Endodermal cell (in vitro differentiated cells): ENCODE results near the gene THADA. TPM values are rescaled to one million over a fixed set of nuclear protein-coding genes. Genes with fewer than 3 reads are reported as not detected.

Experiments
- DNase-seq: peaks from one replicate; pipeline ENCODE4 v3.0.0-alpha.2; 2017
- H3K27ac ChIP-seq: 2 replicates; pipeline ENCODE4 v1.5.1; 2013; ENCODE audit warnings: mild to moderate bottlenecking, low read depth, low read length, moderate library complexity
- H3K27me3 ChIP-seq: 2 replicates; pipeline ENCODE4 v1.6.1; 2013; ENCODE audit warnings: mild to moderate bottlenecking, low read length, moderate library complexity; ENCODE audit not compliant: insufficient read depth, control insufficient read depth, poor library complexity, severe bottlenecking
- H3K36me3 ChIP-seq: 2 replicates; pipeline ENCODE4 v1.7.0; 2013; ENCODE audit warnings: mild to moderate bottlenecking, low read length, moderate library complexity; ENCODE audit not compliant: control insufficient read depth, insufficient read depth
- H3K4me1 ChIP-seq: one replicate; pipeline ENCODE4 v1.7.0; 2013; ENCODE audit warnings: low read length; ENCODE audit not compliant: control insufficient read depth, insufficient read depth
- H3K4me3 ChIP-seq: 2 replicates; pipeline ENCODE4 v1.5.1; 2013; ENCODE audit warnings: mild to moderate bottlenecking, low read length, moderate library complexity
- H3K9ac ChIP-seq: 2 replicates; pipeline ENCODE4 v1.6.1; 2013; ENCODE audit warnings: mild to moderate bottlenecking, low read length, moderate library complexity; ENCODE audit not compliant: poor library complexity, severe bottlenecking; ENCODE audit errors: extremely low read depth
- H3K9me3 ChIP-seq: 2 replicates; pipeline ENCODE4 v1.6.1; 2013; ENCODE audit warnings: mild to moderate bottlenecking, low read length, moderate library complexity; ENCODE audit not compliant: control insufficient read depth
- H3K27ac Mint-ChIP-seq: 2 replicates; pipeline ENCODE4 v1.8.0; 2020; ENCODE audit warnings: mixed read lengths
- H3K27me3 Mint-ChIP-seq: 2 replicates; pipeline ENCODE4 v1.8.0; 2021; ENCODE audit warnings: mild to moderate bottlenecking, mixed read lengths; ENCODE audit not compliant: insufficient read depth
- H3K36me3 Mint-ChIP-seq: 2 replicates; pipeline ENCODE4 v1.8.0; 2020; ENCODE audit warnings: low read depth, mixed read lengths
- H3K4me1 Mint-ChIP-seq: 2 replicates; pipeline ENCODE4 v1.8.0; 2020; ENCODE audit warnings: mixed read lengths
- H3K4me3 Mint-ChIP-seq: 2 replicates; pipeline ENCODE4 v1.8.0; 2020; ENCODE audit warnings: mild to moderate bottlenecking, moderate library complexity, mixed read lengths
- H3K9me3 Mint-ChIP-seq: 2 replicates; pipeline ENCODE4 v1.8.0; 2020; ENCODE audit warnings: mild to moderate bottlenecking, mixed read lengths
- CTCF ChIP-seq: fragments of 200-600 bp; sonication (generic); conservative IDR thresholded peaks from 2 replicates; pipeline ENCODE4 v1.5.0; 2021; ENCODE audit warnings: antibody characterized with exemption, mild to moderate bottlenecking
- WGBS, 2 experiments: methylation state at CpG; one replicate each; pipeline versions ENCODE4 v1.1.5 to v1.1.7; 2013; ENCODE audit warnings: missing lambda C conversion rate in 2 of 2, mixed read lengths in 1 of 2; ENCODE audit not compliant: insufficient coverage in 1 of 2, insufficient read length in 1 of 2; 5-methylcytosine and 5-hydroxymethylcytosine counted together
- total RNA-seq, 2 donors: library from RNA; stranded (reverse); fragmentation: NEBNext Ultra II Directional in 1 of 2; extraction: Animal tissue kit (Norgen Biotek cat#: 25700) in 1 of 2; gene quantifications; 2 replicates in 1 of 2; 3 replicates in 1 of 2; pipeline ENCODE4 v1.2.1, GENCODE V29; 2021

THADA gene
- total RNA-seq, 2 donors from 2014 or later, result 32.8 to 35.0 TPM

GRCh38 chr2:43343573-43344304, 252.1 kb downstream of the THADA start:
- H3K4me3 ChIP-seq, result no peak overlapping the region
- WGBS, 2 experiments, result 84 to 92% methylated on average over 3 to 5 of the region's 5 CpGs
- Mint-ChIP-seq H3K4me3 (no peak overlapping the region), H3K27ac (no peak overlapping the region), H3K4me1 (peaks cover 61% of the 10 kb centered on the region), H3K36me3 (peaks cover 4% of the 10 kb centered on the region), H3K27me3 (no peaks in the 10 kb centered on the region), H3K9me3 (no peaks in the 10 kb centered on the region)
- H3K27me3 ChIP-seq, result no peaks in the 10 kb centered on the region
- H3K27ac ChIP-seq, result peak overlapping the region; percentile 72
- TF ChIP-seq CTCF, result no peak
- no peaks in the 10 kb centered on the region for H3K9me3 ChIP-seq
- DNase-seq, result no peak
- no peak overlapping the region for H3K9ac ChIP-seq
- no peaks in the 10 kb centered on the region for H3K36me3 ChIP-seq
- H3K4me1 ChIP-seq, result peaks cover 20% of the 10 kb centered on the region

GRCh38 chr2:43341959-43342757, 253.7 kb downstream of the THADA start:
- no peaks in the 10 kb centered on the region for H3K27me3 Mint-ChIP-seq
- no peaks in the 10 kb centered on the region for H3K36me3 ChIP-seq
- no peak overlapping the region for H3K4me3 Mint-ChIP-seq
- H3K27ac Mint-ChIP-seq, result no peak overlapping the region
- WGBS, 2 experiments, result 93 to 96% methylated on average over 4 to 13 of the region's 13 CpGs
- H3K9me3 Mint-ChIP-seq, result no peaks in the 10 kb centered on the region
- peaks cover 55% of the 10 kb centered on the region for H3K4me1 Mint-ChIP-seq
- no peak overlapping the region for H3K27ac ChIP-seq
- TF ChIP-seq CTCF, result peak; percentile 11
- H3K9ac ChIP-seq, result no peak overlapping the region
- no peak overlapping the region for H3K4me3 ChIP-seq
- DNase-seq, result no peak
- H3K36me3 Mint-ChIP-seq, result peaks cover 7% of the 10 kb centered on the region
- H3K4me1 ChIP-seq, result peaks cover 20% of the 10 kb centered on the region
- no peaks in the 10 kb centered on the region for H3K9me3 ChIP-seq
- no peaks in the 10 kb centered on the region for H3K27me3 ChIP-seq

- H3K9ac ChIP-seq, result no peak overlapping the region
- 92% methylated on average over 1 of the region's 1 CpG; no CpG with 5 or more reads in 1 of the 2 experiments for WGBS, 2 experiments
- Mint-ChIP-seq H3K4me3 (no peak overlapping the region), H3K9me3 (no peaks in the 10 kb centered on the region), H3K27me3 (no peaks in the 10 kb centered on the region), H3K4me1 (peaks cover 48% of the 10 kb centered on the region), H3K27ac (peak overlapping the region; percentile 22), H3K36me3 (peaks cover 7% of the 10 kb centered on the region)
- DNase-seq, result no peak
- no peaks in the 10 kb centered on the region for H3K9me3 ChIP-seq
- no peaks in the 10 kb centered on the region for H3K27me3 ChIP-seq
- H3K27ac ChIP-seq, result peak overlapping the region; percentile 19
- H3K4me3 ChIP-seq, result no peak overlapping the region
- no peaks in the 10 kb centered on the region for H3K36me3 ChIP-seq
- H3K4me1 ChIP-seq, result peaks cover 20% of the 10 kb centered on the region
- TF ChIP-seq CTCF, result no peak
Measured at GRCh38 chr2:43340945-43341356, 254.9 kb downstream of the THADA start.
